Smooth muscle cell (in vitro differentiated cells): ENCODE measurements around the gene TEKTIP1. TPM values are rescaled to one million over a fixed set of nuclear protein-coding genes. Genes with fewer than 3 reads are reported as not detected.

Experiments
- DNase-seq: peaks from one replicate; lab custom pipeline; 2025; ENCODE audit not compliant: unreplicated experiment; lab: John Stamatoyannopoulos, UW
- H2AFZ ChIP-seq: fragments of 200-600 bp; sonication (generic); 2 replicates; pipeline ENCODE4 v1.6.0; 2016; ENCODE audit warnings: antibody characterized with exemption, low read depth, mild to moderate bottlenecking
- H3F3A ChIP-seq: fragments of 200-600 bp; sonication (generic); 2 replicates; pipeline ENCODE4 v1.6.0; 2017; ENCODE audit warnings: antibody characterized with exemption, low read depth
- H3K27ac ChIP-seq: fragments of 200-600 bp; sonication (generic); 2 replicates; pipeline ENCODE4 v1.5.1; 2016; ENCODE audit warnings: low read depth, mild to moderate bottlenecking
- H3K27me3 ChIP-seq: fragments of 200-600 bp; sonication (generic); 2 replicates; pipeline ENCODE4 v1.6.1; 2016; ENCODE audit warnings: low read depth, mild to moderate bottlenecking
- H3K36me3 ChIP-seq: fragments of 200-600 bp; sonication (generic); 2 replicates; pipeline ENCODE4 v1.5.1; 2016; ENCODE audit warnings: low read depth
- H3K4me1 ChIP-seq: fragments of 200-600 bp; sonication (generic); 2 replicates; pipeline ENCODE4 v1.5.1; 2016; ENCODE audit warnings: low read depth
- H3K4me2 ChIP-seq: fragments of 200-600 bp; sonication (generic); 2 replicates; pipeline ENCODE4 v1.6.0; 2016; ENCODE audit warnings: mild to moderate bottlenecking
- H3K4me3 ChIP-seq: fragments of 200-600 bp; sonication (generic); 2 replicates; pipeline ENCODE4 v1.5.1; 2016; ENCODE audit warnings: mild to moderate bottlenecking
- H3K79me2 ChIP-seq: fragments of 200-600 bp; sonication (generic); 2 replicates; pipeline ENCODE4 v1.6.0; 2016; ENCODE audit warnings: low read depth, mild to moderate bottlenecking
- H3K9ac ChIP-seq: fragments of 200-600 bp; sonication (generic); 2 replicates; pipeline ENCODE4 v1.6.0; 2016; ENCODE audit warnings: low read depth
- H3K9me3 ChIP-seq: fragments of 200-600 bp; sonication (generic); replicated peaks from 2 replicates; pipeline ENCODE4 v1.5.1; 2016; ENCODE audit warnings: low read depth
- H4K20me1 ChIP-seq: fragments of 200-600 bp; sonication (generic); 2 replicates; pipeline ENCODE4 v1.6.0; 2016; ENCODE audit warnings: low read depth
- CTCF ChIP-seq: fragments of 200-600 bp; sonication (generic); IDR thresholded peaks from 2 replicates; pipeline ENCODE4 v1.5.1; 2017; ENCODE audit warnings: borderline replicate concordance, mild to moderate bottlenecking, antibody characterized with exemption; ENCODE audit not compliant: insufficient read depth, poor library complexity, severe bottlenecking
- WGBS: methylation state at CpG from one replicate; pipeline ENCODE4 v1.1.7; 2016; ENCODE audit warnings: low lambda C conversion rate; 5-methylcytosine and 5-hydroxymethylcytosine counted together
- polyA plus RNA-seq: library from polyadenylated mRNA; unstranded; fragments of >200 nt; fragmentation: Nextera tagmentation; extraction: Ambion mirVana; gene quantifications from 2 replicates; pipeline ENCODE4 v1.2.1, GENCODE V29; 2016
- total RNA-seq: library from RNA; depleted of rRNA; stranded (reverse); fragments of >200 nt; gene quantifications from 2 replicates; pipeline ENCODE4 v1.2.3, GENCODE V29; 2014

The TEKTIP1 gene
- total and polyA plus RNA-seq, 2 experiments from 2014 or later, result 0.62 TPM; not detected in 1

GRCh38 chr19:3556978-3557460, 18.0 kb downstream of the TEKTIP1 start:
- Histone ChIP-seq H3K27ac (no peak overlapping the region), H3K9me3 (no peaks in the 10 kb centered on the region), H3K4me3 (peak overlapping the region; percentile 76), H3K4me2 (peak overlapping the region; percentile 92), H3K4me1 (no peaks in the 10 kb centered on the region), H3K9ac (peak overlapping the region; percentile 84), H3F3A (no peaks in the 10 kb centered on the region), H3K79me2 (peaks cover 35% of the 10 kb centered on the region), H3K27me3 (no peaks in the 10 kb centered on the region), H3K36me3 (no peaks in the 10 kb centered on the region), H2AFZ (no peak overlapping the region), H4K20me1 (peaks cover 28% of the 10 kb centered on the region)
- WGBS, result 0% methylated on average over 31 of the region's 60 CpGs
- TF ChIP-seq CTCF, result no peak
- DNase-seq, result peak; percentile 9

GRCh38 chr19:3557461-3558248, 18.7 kb downstream of the TEKTIP1 start, which contains the start of gene MFSD12:
MFSD12 (minus strand) TSS chr19:3557586; CDS start chr19:3557403, 183 bp downstream.
- H2AFZ ChIP-seq, result peak within 1 kb of the TSS; percentile 56
- H3F3A ChIP-seq, result no peaks in the 10 kb centered on the region
- H3K4me3 ChIP-seq, result peak within 1 kb of the TSS; percentile 76
- DNase-seq, result peak; percentile 72
- no peaks in the 10 kb centered on the region for H3K36me3 ChIP-seq
- peaks cover 35% of the 10 kb centered on the region for H3K79me2 ChIP-seq
- peak within 1 kb of the TSS; percentile 92 for H3K4me2 ChIP-seq
- no peaks in the 10 kb centered on the region for H3K4me1 ChIP-seq
- H3K9me3 ChIP-seq, result no peaks in the 10 kb centered on the region
- H3K27ac ChIP-seq, result peak within 1 kb of the TSS; percentile 84
- no peak for TF ChIP-seq CTCF
- peak within 1 kb of the TSS; percentile 84 for H3K9ac ChIP-seq
- WGBS, result 1% methylated on average over 55 of the region's 81 CpGs
- H4K20me1 ChIP-seq, result peaks cover 28% of the 10 kb centered on the region
- no peaks in the 10 kb centered on the region for H3K27me3 ChIP-seq

DNA sequence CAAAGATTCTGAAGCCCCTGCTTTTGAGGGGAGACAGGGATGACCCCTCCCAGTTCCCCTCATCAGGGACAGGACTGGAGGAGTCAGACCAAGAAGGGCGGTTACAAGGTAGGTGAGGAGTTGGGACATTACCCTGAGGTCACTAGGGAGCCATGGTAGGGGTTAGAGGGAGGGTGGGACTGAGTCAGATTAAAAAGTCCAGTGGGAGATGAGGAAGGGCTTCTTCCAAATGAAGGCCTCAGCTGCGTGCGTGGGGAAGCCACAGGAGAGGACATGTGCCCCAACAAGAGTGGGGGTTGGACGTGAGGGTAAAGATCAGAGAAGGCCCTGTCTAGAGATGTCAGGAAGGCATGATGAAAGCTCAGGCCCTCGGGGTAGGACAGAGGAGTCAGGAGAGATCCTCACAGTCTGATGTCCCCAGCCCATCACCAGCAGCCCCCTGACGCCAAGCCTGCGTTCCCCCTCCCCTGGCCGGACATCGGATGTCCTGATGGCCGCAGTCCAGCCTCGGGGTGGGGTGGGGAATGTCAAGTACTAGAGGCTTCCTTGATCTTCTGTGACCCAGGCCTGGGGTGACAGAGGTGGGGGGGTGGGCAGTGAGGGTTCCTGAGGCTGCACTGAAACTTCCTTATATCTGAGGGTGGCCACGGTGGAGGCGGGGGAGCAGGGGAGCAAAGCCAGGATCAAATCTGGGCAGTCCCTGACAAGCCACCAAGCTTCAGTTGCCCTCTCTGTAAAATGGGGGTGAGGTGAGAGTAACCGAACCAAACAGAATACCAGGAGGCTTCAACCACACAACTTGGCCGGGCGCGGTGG, 24.9 kb downstream of the TEKTIP1 start:
- Histone ChIP-seq H3K4me2 (no peak overlapping the region), H3K36me3 (no peaks in the 10 kb centered on the region), H3F3A (no peaks in the 10 kb centered on the region), H3K9me3 (no peaks in the 10 kb centered on the region), H2AFZ (no peak overlapping the region), H3K27ac (peak overlapping the region; percentile 80), H3K4me3 (no peak overlapping the region), H3K27me3 (no peaks in the 10 kb centered on the region), H3K9ac (no peak overlapping the region), H3K79me2 (no peaks in the 10 kb centered on the region), H3K4me1 (no peaks in the 10 kb centered on the region), H4K20me1 (no peaks in the 10 kb centered on the region)
- DNase-seq, result no peak
- 89% methylated on average over 17 of the region's 17 CpGs for WGBS
- no peak for TF ChIP-seq CTCF
